Calu3 (cell line): Measurements from ENCODE around the gene ZDHHC11. TPM values are rescaled to one million over a fixed set of nuclear protein-coding genes. Genes with fewer than 3 reads are reported as not detected.

Experiments used
- BruUV-seq: library from RNA; stranded (reverse); fragments of 400-500 nt; replicated peaks from 2 replicates; lab custom pipeline; 2021; lab: Mats Ljungman, UMichigan
- CTCF ChIA-PET: fragments of 300-600 bp; sonication (Branson Sonifier 250); formaldehyde crosslinking; loops from one replicate; lab custom pipeline; 2022; ENCODE audit warnings: antibody characterized with exemption; lab: Charles Lee
- DNase-seq: peaks from one replicate; pipeline ENCODE4 v3.0.0; 2022
- H3K27ac Mint-ChIP-seq: one replicate; pipeline ENCODE4 v1.8.0; 2022; ENCODE audit warnings: mixed read lengths; ENCODE audit not compliant: unreplicated experiment
- H3K27me3 Mint-ChIP-seq: one replicate; pipeline ENCODE4 v1.8.0; 2022; ENCODE audit warnings: mixed read lengths; ENCODE audit not compliant: unreplicated experiment
- H3K36me3 Mint-ChIP-seq: one replicate; pipeline ENCODE4 v1.8.0; 2022; ENCODE audit warnings: mild to moderate bottlenecking, moderate library complexity, mixed read lengths; ENCODE audit not compliant: insufficient read depth, unreplicated experiment
- H3K4me1 Mint-ChIP-seq: one replicate; pipeline ENCODE4 v1.8.0; 2022; ENCODE audit warnings: mild to moderate bottlenecking, low read depth, mixed read lengths; ENCODE audit not compliant: unreplicated experiment
- H3K4me3 Mint-ChIP-seq: one replicate; pipeline ENCODE4 v1.8.0; 2022; ENCODE audit warnings: mild to moderate bottlenecking, low read depth, moderate library complexity, mixed read lengths; ENCODE audit not compliant: unreplicated experiment
- H3K9me3 Mint-ChIP-seq: one replicate; pipeline ENCODE4 v1.8.0; 2022; ENCODE audit warnings: low read depth, mixed read lengths; ENCODE audit not compliant: unreplicated experiment
- CTCF ChIP-seq: fragments of 200-600 bp; IDR thresholded peaks from one replicate; pipeline ENCODE4 v1.8.0; 2022; ENCODE audit warnings: antibody characterized with exemption; ENCODE audit not compliant: unreplicated experiment
- intact Hi-C: fragments of 100-400 bp; cut with micrococcal nuclease; formaldehyde crosslinking; loops from one replicate; pipeline ENCODE4 v1.10.0; 2022; ENCODE audit not compliant: unreplicated experiment
- total RNA-seq: library from RNA; stranded (reverse); gene quantifications from 2 replicates; pipeline ENCODE4 v1.2.3, GENCODE V29; 2022

The ZDHHC11 gene
- total RNA-seq, 1 experiment from 2014 or later, result 60.8 TPM

GRCh38 chr5:865771-866170, 15.0 kb upstream of the ZDHHC11 start:
- CTCF ChIA-PET, result no interaction called here
- BruUV-seq, result no TSS peak
- Mint-ChIP-seq H3K4me1 (no peaks in the 10 kb centered on the region), H3K9me3 (no peaks in the 10 kb centered on the region), H3K4me3 (no peak overlapping the region), H3K36me3 (peaks cover 34% of the 10 kb centered on the region), H3K27ac (no peak overlapping the region), H3K27me3 (no peaks in the 10 kb centered on the region)
- no peak for DNase-seq
- intact Hi-C loops, result no loop called here
- TF ChIP-seq CTCF, result no peak

GRCh38 chr5:865168-865521, 14.4 kb upstream of the ZDHHC11 start:
- Mint-ChIP-seq H3K27me3 (no peaks in the 10 kb centered on the region), H3K4me1 (no peaks in the 10 kb centered on the region), H3K4me3 (no peak overlapping the region), H3K9me3 (no peaks in the 10 kb centered on the region), H3K36me3 (peaks cover 31% of the 10 kb centered on the region), H3K27ac (no peak overlapping the region)
- no TSS peak for BruUV-seq
- CTCF ChIA-PET, result interaction anchor here (0.7 kb wide), 1 partner anchor 487 kb away, joined by 10 read pairs; no protein-coding TSS in a partner anchor
- TF ChIP-seq CTCF, result no peak
- no peak for DNase-seq
- intact Hi-C loops, result no loop called here

- Mint-ChIP-seq H3K27ac (no peak overlapping the region), H3K4me3 (no peak overlapping the region), H3K36me3 (peaks cover 27% of the 10 kb centered on the region), H3K27me3 (no peaks in the 10 kb centered on the region), H3K9me3 (no peaks in the 10 kb centered on the region), H3K4me1 (no peaks in the 10 kb centered on the region)
- TF ChIP-seq CTCF, result no peak
- BruUV-seq, result no TSS peak
- CTCF ChIA-PET, result interaction anchor here (0.7 kb wide), 1 partner anchor 487 kb away, joined by 10 read pairs; no protein-coding TSS in a partner anchor
- DNase-seq, result no peak
- intact Hi-C loops, result no loop called here
These were observed 13.8 kb upstream of the ZDHHC11 start for GRCh38 chr5:864492-865167.

- no TSS peak for BruUV-seq
- Mint-ChIP-seq H3K4me3 (no peak overlapping the region), H3K36me3 (peaks cover 22% of the 10 kb centered on the region), H3K9me3 (no peaks in the 10 kb centered on the region), H3K4me1 (no peaks in the 10 kb centered on the region), H3K27ac (no peak overlapping the region), H3K27me3 (no peaks in the 10 kb centered on the region)
- TF ChIP-seq CTCF, result no peak
- CTCF ChIA-PET, result no interaction called here
- DNase-seq, result no peak
- intact Hi-C loops, result no loop called here
These were observed 12.5 kb upstream of the ZDHHC11 start for GRCh38 chr5:863244-863805.
